Small intestine (tissue), 16 donors: Measurements from ENCODE around the gene DPPA5. TPM values are rescaled to one million over a fixed set of nuclear protein-coding genes. Genes with fewer than 3 reads are reported as not detected.
A peak's percentile ranks its signal among the peaks of the same experiment; 100 is the strongest.
"Not testable (repeated sequence)": the region's sequence is repeated elsewhere in the genome, so short reads cannot be mapped to it uniquely, and the experiment has no call there.

ENCODE experiments used
- DNase-seq, 2 donors: peaks; one replicate each; pipeline versions ENCODE4 v3.0.0 to v3.0.0-alpha.2; 2013
- FAIRE-seq: peaks from 2 replicates; lab custom pipeline; 2012; peaks lifted over from hg19 to GRCh38; lab: Jason Lieb, UNC
- H3K27ac ChIP-seq, 3 donors: one replicate each; pipeline ENCODE4 v1.5.1; 2013; ENCODE audit warnings: low read length in 2 of 3, mild to moderate bottlenecking in 2 of 3, control low read depth in 1 of 3, inconsistent platforms in 1 of 3, low read depth in 1 of 3, moderate library complexity in 1 of 3
- H3K27me3 ChIP-seq, 3 donors: one replicate each; pipeline ENCODE4 v1.6.1; 2013; ENCODE audit warnings: low read length in 3 of 3, inconsistent platforms in 1 of 3; ENCODE audit not compliant: control insufficient read depth in 3 of 3, insufficient read depth in 3 of 3
- H3K36me3 ChIP-seq, 3 donors: one replicate each; pipeline ENCODE4 v1.6.1; 2013; ENCODE audit warnings: low read length in 3 of 3, inconsistent platforms in 1 of 3, low read depth in 1 of 3, mild to moderate bottlenecking in 1 of 3, moderate library complexity in 1 of 3; ENCODE audit not compliant: control insufficient read depth in 3 of 3, insufficient read depth in 2 of 3
- H3K4me1 ChIP-seq, 3 donors: one replicate each; pipeline ENCODE4 v1.6.1; 2013; ENCODE audit warnings: low read length in 2 of 3, inconsistent platforms in 1 of 3, low read depth in 1 of 3, mild to moderate bottlenecking in 1 of 3, moderate library complexity in 1 of 3; ENCODE audit not compliant: control insufficient read depth in 3 of 3, insufficient read depth in 2 of 3
- H3K4me3 ChIP-seq, 3 donors: one replicate each; pipeline ENCODE4 v1.5.1; 2013; ENCODE audit warnings: low read length in 3 of 3, control low read depth in 1 of 3, inconsistent platforms in 1 of 3, low read depth in 1 of 3, mild to moderate bottlenecking in 1 of 3, moderate library complexity in 1 of 3
- H3K9me3 ChIP-seq, 2 donors: one replicate each; pipeline ENCODE4 v1.6.1; 2013; ENCODE audit warnings: low read depth in 1 of 2, low read length in 1 of 2; ENCODE audit not compliant: control insufficient read depth in 2 of 2, insufficient read depth in 1 of 2
- WGBS, 3 donors: extraction: QIAGEN DNeasy Blood & Tissue Kit; methylation state at CpG; one replicate each; pipeline ENCODE4 v1.1.7; 2013; 5-methylcytosine and 5-hydroxymethylcytosine counted together
- long read RNA-seq, 10 donors: transcript quantifications; one replicate each; lab custom pipeline, GENCODE V29; 2026
- polyA plus RNA-seq, 4 donors: library from polyadenylated mRNA; stranded (reverse) in 3 of 4; unstranded in 1 of 4; fragments of 200-250 nt in 3 of 4; fragments of 120-200 nt in 1 of 4; gene quantifications; one replicate each; pipeline versions ENCODE4 v1.2.1 to v1.2.3, GENCODE V29; 2013
- donor health status: healthy with polysubstance abuse.
- donor health status: control.
- donor health status: control.
- donor health status: Bipolar disorder and iron deficiency.
- donor health status: healthy.

DPPA5 gene, protein sequence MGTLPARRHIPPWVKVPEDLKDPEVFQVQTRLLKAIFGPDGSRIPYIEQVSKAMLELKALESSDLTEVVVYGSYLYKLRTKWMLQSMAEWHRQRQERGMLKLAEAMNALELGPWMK
- polyA plus RNA-seq: not detected
- long read RNA-seq, donor 1: 0 reads
- long read RNA-seq, donor 2: 0 reads
- long read RNA-seq, donor 3: 0 reads
- long read RNA-seq, donor 4: 0 reads
- long read RNA-seq, donor 5: 0 reads
- long read RNA-seq, donor 6: 0 reads
- long read RNA-seq, donor 7: 0 reads
- long read RNA-seq, donor 8: 0 reads
- long read RNA-seq, donor 9: 0 reads
- long read RNA-seq, donor 10: 0 reads

DNA sequence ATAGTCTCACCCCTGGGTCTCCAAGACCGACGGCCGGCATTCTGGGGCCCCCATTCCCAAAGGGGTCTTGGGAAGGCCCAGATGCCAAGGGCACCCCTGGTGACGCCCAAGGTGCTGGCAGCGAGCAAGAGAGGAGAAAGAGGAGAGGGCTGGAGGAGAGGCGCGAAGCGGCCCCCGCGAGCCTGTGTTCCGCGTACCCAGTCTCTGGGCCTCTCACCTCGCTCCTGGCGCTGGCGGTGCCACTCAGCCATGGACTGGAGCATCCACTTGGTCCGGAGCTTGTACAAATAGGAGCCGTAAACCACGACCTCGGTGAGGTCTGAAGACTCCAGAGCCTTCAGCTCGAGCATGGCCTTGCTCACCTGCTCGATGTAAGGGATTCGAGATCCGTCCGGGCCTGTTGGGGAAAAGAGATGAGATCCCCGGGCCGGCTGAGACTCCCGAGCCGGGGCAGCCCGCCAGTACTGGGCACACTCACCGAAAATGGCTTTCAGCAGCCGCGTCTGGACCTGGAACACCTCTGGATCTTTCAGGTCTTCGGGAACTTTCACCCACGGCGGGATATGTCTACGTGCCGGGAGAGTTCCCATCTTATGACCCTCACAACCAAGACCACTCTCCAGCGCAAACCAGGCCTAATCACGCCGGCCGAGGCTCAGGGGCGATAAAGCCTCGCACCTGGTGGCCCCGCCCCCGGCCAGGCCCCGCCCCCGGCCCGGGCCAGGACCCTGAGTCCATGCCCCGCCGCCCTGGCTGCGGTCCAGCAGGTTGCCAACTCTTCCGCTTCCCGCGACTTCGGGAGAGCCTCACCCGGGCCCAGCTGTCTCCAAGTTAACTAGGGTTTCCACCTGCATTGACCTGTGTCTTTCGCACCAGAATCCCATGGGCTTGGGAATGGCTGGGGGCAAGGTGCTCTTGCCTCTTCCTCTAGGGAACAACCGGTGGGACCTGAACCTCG, at the start of gene DPPA5:
Gene DPPA5 (minus strand): TSS at position 641 of the 958 bp plus-strand sequence. CDS start 51 bp downstream, at position 590.
- H3K4me1 ChIP-seq: no peaks in the 10 kb centered on the region
- 79 to 90% (median 88%) methylated on average over 56 to 59 of the region's 59 CpGs for WGBS, 3 donors
- no peaks in the 10 kb centered on the region for H3K9me3 ChIP-seq
- no peak for FAIRE-seq
- H3K27ac ChIP-seq: no peak within 1 kb of the TSS
- no peak for DNase-seq
- H3K36me3 ChIP-seq: no peaks in the 10 kb centered on the region
- H3K4me3 ChIP-seq: no peak within 1 kb of the TSS
- peaks cover 0 to 23% (median 2%) of the 10 kb centered on the region in 3 donors for H3K27me3 ChIP-seq

DNA sequence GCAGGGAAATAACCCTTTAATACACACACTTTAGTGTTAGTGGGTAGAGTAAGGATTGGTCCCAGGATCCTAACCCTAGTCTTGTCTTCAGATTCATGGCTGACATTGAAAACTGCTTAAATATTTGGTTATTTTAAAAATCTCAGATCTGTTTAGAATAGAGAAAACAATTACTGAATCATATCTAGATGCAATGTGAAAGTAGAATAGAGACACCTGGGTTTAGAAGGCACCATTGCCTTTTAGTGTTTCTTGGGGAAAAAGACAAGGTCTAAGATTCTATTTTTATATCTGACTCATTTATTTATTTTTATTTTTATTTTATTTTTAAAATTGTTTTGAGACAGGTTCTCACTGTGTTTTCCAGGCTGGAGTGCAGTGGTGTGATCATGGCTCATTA, 46.6 kb upstream of the DPPA5 start:
- no peak overlapping the region for H3K4me3 ChIP-seq
- FAIRE-seq (no peak), DNase-seq (no peak)
- H3K9me3 ChIP-seq: no peaks in the 10 kb centered on the region
- no peaks in the 10 kb centered on the region for H3K36me3 ChIP-seq
- H3K4me1 ChIP-seq: no peaks in the 10 kb centered on the region
- H3K27ac ChIP-seq: no peak overlapping the region
- H3K27me3 ChIP-seq: no peaks in the 10 kb centered on the region

DNA sequence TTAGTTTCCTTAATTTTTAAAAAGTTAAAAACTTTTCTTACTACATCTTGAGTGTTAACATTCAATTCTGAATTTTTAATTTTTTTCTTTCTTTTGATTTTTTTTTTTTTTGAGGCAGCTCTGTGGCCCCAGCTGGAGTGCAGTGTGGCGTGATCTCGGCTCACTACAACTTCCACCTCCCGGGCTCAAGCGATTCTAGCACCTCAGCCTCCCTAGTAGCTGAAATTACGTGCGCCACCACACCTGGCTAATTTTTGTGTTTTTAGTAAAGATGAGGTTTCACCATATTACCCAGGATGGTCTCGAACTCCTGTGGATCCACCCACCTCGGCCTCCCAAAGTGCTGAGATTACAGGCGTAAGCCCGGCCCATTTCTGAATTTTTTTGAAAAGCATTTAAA, 41.8 kb upstream of the DPPA5 start:
- Histone ChIP-seq H3K4me3 (no peak overlapping the region), H3K27me3 (no peaks in the 10 kb centered on the region), H3K4me1 (no peaks in the 10 kb centered on the region), H3K9me3 (peaks cover 0 to 7% of the 10 kb centered on the region in 2 donors), H3K27ac (no peak overlapping the region), H3K36me3 (no peaks in the 10 kb centered on the region)
- 94 to 95% (median 95%) methylated on average over 10 of the region's 10 CpGs for WGBS, 3 donors
- FAIRE-seq (no peak), DNase-seq (no peak)

DNA sequence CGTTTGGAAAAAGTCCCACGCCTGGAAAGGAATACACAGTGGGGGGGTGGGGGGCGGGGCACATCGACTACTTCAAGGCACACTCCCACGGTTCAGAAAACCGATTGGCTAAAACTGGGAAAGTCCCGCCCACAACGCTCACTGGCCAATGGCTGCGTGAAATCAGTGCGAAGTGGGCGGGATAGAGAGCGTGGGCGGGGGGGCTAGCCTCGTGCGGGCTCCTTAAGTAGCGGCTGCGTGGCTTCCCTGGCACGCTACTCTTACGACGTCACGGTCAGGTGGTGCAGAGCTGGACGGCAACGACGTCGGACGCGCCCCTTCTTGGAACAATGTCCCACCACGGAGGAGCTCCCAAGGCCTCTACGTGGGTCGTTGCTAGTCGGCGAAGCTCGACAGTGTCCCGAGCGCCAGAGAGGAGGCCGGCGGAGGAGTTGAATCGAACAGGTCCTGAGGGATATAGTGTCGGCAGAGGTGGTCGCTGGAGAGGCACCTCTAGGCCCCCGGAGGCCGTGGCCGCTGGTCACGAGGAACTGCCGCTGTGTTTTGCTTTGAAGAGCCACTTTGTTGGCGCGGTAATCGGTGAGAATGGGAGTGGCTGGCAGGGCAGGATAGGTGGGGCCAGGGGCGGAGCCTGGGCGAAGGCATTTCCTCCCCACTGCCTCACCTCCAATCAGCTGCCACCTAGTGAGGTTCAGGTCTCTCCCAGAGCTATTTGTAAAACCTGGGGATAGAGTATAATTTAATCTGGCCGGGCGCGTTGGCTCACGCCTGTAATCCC, 40.7 kb upstream of the DPPA5 start, which contains the start of gene DDX43:
Gene DDX43 (plus strand): TSS at position 252 of the 778 bp plus-strand sequence. CDS start 78 bp downstream, at position 330.
- H3K4me3 ChIP-seq: peak within 1 kb of the TSS in 1 of 3 donors; percentile 26
- peak within 1 kb of the TSS in 1 of 3 donors; percentile 79 for H3K27ac ChIP-seq

DNA sequence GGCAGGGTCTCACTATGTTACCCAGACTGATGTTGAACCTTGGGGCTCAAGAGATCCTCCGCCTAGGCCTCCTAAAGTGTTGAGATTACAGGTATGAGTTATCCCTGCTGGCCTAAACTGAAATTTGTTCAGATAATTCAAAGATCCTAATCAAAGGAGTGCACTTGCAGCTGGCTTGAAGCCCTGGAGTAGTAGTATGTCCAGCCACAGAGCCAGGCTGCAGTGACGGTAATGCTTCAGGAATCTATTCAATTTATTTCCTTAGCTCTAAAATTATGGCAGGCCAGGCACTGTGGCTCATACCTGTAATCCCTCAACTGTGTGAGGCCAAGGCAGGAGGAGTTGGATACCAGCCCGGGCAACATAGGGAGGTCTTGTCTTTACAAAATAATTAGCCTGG, 39.2 kb upstream of the DPPA5 start:
- no peaks in the 10 kb centered on the region for H3K36me3 ChIP-seq
- FAIRE-seq (no peak), DNase-seq (no peak)
- H3K27ac ChIP-seq: no peak overlapping the region
- H3K27me3 ChIP-seq: no peaks in the 10 kb centered on the region
- WGBS, 3 donors: 90 to 98% (median 93%) methylated on average over 3 of the region's 3 CpGs
- H3K9me3 ChIP-seq: peaks cover 0 to 7% of the 10 kb centered on the region in 2 donors
- no peaks in the 10 kb centered on the region for H3K4me1 ChIP-seq
- H3K4me3 ChIP-seq: no peak overlapping the region

More for the DNA sequence above, 40.7 kb upstream of the DPPA5 start, which contains the start of gene DDX43:
- WGBS, 3 donors: 71 to 89% (median 73%) methylated on average over 54 of the region's 54 CpGs
- H3K27me3 ChIP-seq: no peaks in the 10 kb centered on the region
- H3K9me3 ChIP-seq: peaks cover 0 to 7% of the 10 kb centered on the region in 2 donors
- no peaks in the 10 kb centered on the region for H3K4me1 ChIP-seq
- FAIRE-seq (no peak), DNase-seq (peak; percentile 27 to 33)
- no peaks in the 10 kb centered on the region for H3K36me3 ChIP-seq

DNA sequence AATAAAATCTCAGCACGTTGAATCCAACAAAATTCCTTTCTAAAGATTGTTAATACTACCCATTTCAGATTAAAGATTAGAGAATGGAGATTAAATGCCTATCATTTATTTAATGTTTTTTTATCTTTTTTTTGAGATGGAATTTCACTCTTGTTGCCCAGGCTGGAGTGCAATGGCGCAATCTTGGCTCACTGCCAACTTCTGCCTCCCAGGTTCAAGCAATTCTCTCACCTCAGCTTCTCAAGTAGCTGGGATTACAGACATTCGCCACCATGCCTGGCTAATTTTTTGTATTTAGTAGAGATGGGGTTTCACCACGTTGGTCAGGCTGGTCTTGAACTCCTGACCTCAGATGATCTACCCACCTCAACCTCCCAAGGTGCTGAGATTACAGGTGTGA, 38.1 kb upstream of the DPPA5 start:
- not testable (repeated sequence) for DNase-seq, H3K27ac ChIP-seq, H3K4me1 ChIP-seq, H3K9me3 ChIP-seq, H3K27me3 ChIP-seq, FAIRE-seq, H3K4me3 ChIP-seq, H3K36me3 ChIP-seq
- WGBS, 3 donors: 61 to 83% (median 66%) methylated on average over 4 of the region's 4 CpGs

DNA sequence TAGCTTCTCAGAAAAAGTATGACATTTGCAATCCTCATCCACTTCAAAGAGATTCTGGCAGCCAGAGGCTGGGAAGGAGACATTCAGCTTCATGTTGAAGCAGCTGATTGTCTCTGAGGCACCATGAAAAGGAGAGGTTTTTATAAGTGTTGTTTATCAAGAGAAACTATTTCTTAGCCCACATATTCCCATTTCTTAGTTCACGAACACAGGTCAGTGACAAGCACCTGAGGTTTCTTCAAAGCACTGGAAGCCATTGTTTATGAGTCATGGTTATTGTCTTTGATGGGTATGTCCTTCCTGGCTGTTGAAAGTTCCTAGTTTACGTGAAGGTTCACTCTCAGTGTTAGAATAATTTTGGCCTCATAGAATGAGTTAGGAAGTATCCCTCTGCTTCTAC, 37.6 kb upstream of the DPPA5 start:
- WGBS, 3 donors: 68 to 82% (median 75%) methylated on average over 2 of the region's 2 CpGs
- DNase-seq: no peak

DNA sequence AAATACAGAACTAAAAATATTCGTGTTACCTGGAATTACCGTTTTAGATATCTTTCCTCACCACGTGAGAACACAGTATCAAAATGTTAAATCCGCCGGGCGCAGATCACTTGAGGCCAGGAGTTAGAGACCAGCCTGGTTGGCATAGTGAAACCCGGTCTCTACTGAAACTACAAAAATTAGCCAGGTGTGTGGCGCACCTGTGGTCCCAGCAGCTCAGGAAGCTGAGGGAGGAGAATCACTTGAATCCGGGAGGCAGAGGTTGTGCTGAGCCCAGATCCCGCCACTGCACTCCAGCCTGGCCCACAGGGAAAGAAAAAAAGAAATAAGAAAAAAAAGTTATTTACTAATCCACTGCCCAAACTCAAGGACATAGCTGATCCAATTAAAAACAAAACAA, 35.8 kb upstream of the DPPA5 start:
- 67 to 79% (median 69%) methylated on average over 10 of the region's 10 CpGs for WGBS, 3 donors
- DNase-seq (no peak), FAIRE-seq (no peak)
- Histone ChIP-seq H3K9me3 (peaks cover 0 to 4% of the 10 kb centered on the region in 2 donors), H3K4me3 (no peak overlapping the region), H3K4me1 (no peaks in the 10 kb centered on the region), H3K36me3 (no peaks in the 10 kb centered on the region), H3K27me3 (no peaks in the 10 kb centered on the region), H3K27ac (no peak overlapping the region)

More for the DNA sequence above, 37.6 kb upstream of the DPPA5 start:
- Histone ChIP-seq H3K36me3 (no peaks in the 10 kb centered on the region), H3K4me3 (no peak overlapping the region), H3K27me3 (no peaks in the 10 kb centered on the region), H3K4me1 (no peaks in the 10 kb centered on the region), H3K9me3 (peaks cover 0 to 7% of the 10 kb centered on the region in 2 donors), H3K27ac (no peak overlapping the region)
- FAIRE-seq: no peak
